HepG2 (cell line): ENCODE measurements around the gene SLC51B. TPM values are rescaled to one million over a fixed set of nuclear protein-coding genes. Genes with fewer than 3 reads are reported as not detected.

Experiments used
- DNMT1 ChIP-seq: sonication (generic); formaldehyde crosslinking; IDR thresholded peaks from 2 replicates; pipeline ENCODE4 v1.5.1; 2020; ENCODE audit warnings: mild to moderate bottlenecking, missing genetic modification reagents
- FOXJ3 ChIP-seq: sonication (generic); formaldehyde crosslinking; IDR thresholded peaks from 2 replicates; pipeline ENCODE4 v1.4.0; 2020; ENCODE audit warnings: missing genetic modification reagents, mild to moderate bottlenecking, borderline replicate concordance
- FOXK2 ChIP-seq: fragments of 450-650 bp; IDR thresholded peaks from 2 replicates; pipeline ENCODE4 v1.6.1; 2016
- HNF1A ChIP-seq, 2 experiments: sonication (generic) in 1 of 2; formaldehyde crosslinking in 1 of 2; IDR thresholded peaks; 2 replicates each; pipeline versions ENCODE4 v1.4.0 to v1.6.1; 2016 to 2020; ENCODE audit warnings: borderline replicate concordance in 1 of 2, low read depth in 1 of 2, mild to moderate bottlenecking in 1 of 2, missing genetic modification reagents in 1 of 2
- MTA1 ChIP-seq: sonication (generic); formaldehyde crosslinking; IDR thresholded peaks from 2 replicates; pipeline ENCODE4 v1.4.0; 2020; ENCODE audit warnings: missing genetic modification reagents, mild to moderate bottlenecking, borderline replicate concordance
- NFIB ChIP-seq: sonication (generic); formaldehyde crosslinking; IDR thresholded peaks from 2 replicates; pipeline ENCODE4 v1.9.0; 2021; ENCODE audit warnings: missing genetic modification reagents, mild to moderate bottlenecking, borderline replicate concordance
- NR2F1 ChIP-seq, 2 experiments: fragments of 450-650 bp in 1 of 2; formaldehyde crosslinking in 1 of 2; IDR thresholded peaks; 2 replicates each; pipeline versions ENCODE4 v1.5.0 to v1.6.1; 2016 to 2020; ENCODE audit warnings: mild to moderate bottlenecking in 1 of 2, missing compliant biosample characterization in 1 of 2, missing genetic modification reagents in 1 of 2, moderate library complexity in 1 of 2
- SNRNP70 ChIP-seq: fragments of 200-400 bp; formaldehyde crosslinking; IDR thresholded peaks from 2 replicates; pipeline ENCODE4 v1.6.1; 2017; ENCODE audit warnings: mild to moderate bottlenecking, low read depth, low read length, moderate library complexity
- TEAD3 ChIP-seq: optimal IDR thresholded peaks from 2 replicates; pipeline ENCODE3; 2016; ENCODE audit warnings: borderline replicate concordance
- XRCC5 ChIP-seq: fragments of 200-400 bp; formaldehyde crosslinking; optimal IDR thresholded peaks from 2 replicates; pipeline ENCODE3; 2017; ENCODE audit warnings: mild to moderate bottlenecking, low read length
- ZBTB33 ChIP-seq: sonication (generic); formaldehyde crosslinking; IDR thresholded peaks from 2 replicates; pipeline ENCODE4 v1.4.0; 2020; ENCODE audit warnings: missing genetic modification reagents
- ZBTB43 ChIP-seq: sonication (generic); formaldehyde crosslinking; conservative IDR thresholded peaks from 2 replicates; pipeline ENCODE4 v1.4.0; 2020; ENCODE audit warnings: missing genetic modification reagents
- ZGPAT ChIP-seq: IDR thresholded peaks from 2 replicates; pipeline ENCODE4 v1.6.1; 2016; ENCODE audit warnings: mild to moderate bottlenecking
- ZNF12 ChIP-seq: sonication (generic); formaldehyde crosslinking; IDR thresholded peaks from 2 replicates; pipeline ENCODE4 v1.5.0; 2020; ENCODE audit warnings: missing genetic modification reagents
- ZNF362 ChIP-seq: sonication (generic); formaldehyde crosslinking; IDR thresholded peaks from 2 replicates; pipeline ENCODE4 v1.4.0; 2020; ENCODE audit warnings: missing genetic modification reagents, mild to moderate bottlenecking, borderline replicate concordance
- ZNF552 ChIP-seq: sonication (generic); formaldehyde crosslinking; IDR thresholded peaks from 2 replicates; pipeline ENCODE4 v1.9.0; 2022; ENCODE audit warnings: missing genetic modification reagents, mild to moderate bottlenecking, borderline replicate concordance
- ZNF75D ChIP-seq: sonication (generic); formaldehyde crosslinking; IDR thresholded peaks from 2 replicates; pipeline ENCODE4 v1.8.1; 2023; ENCODE audit warnings: missing genetic modification reagents, mild to moderate bottlenecking, borderline replicate concordance
- ZSCAN21 ChIP-seq: sonication (generic); formaldehyde crosslinking; IDR thresholded peaks from 2 replicates; pipeline ENCODE4 v1.8.0; 2022; ENCODE audit warnings: mild to moderate bottlenecking, missing genetic modification reagents, moderate library complexity, borderline replicate concordance
- polyA plus RNA-seq, 8 experiments: library from polyadenylated mRNA; depleted of rRNA in 3 of 8; stranded (reverse) in 7 of 8; unstranded in 1 of 8; fragments of >200 nt; fragmentation: Illumina TruSeq in 4 of 8; extraction: Trizol in 4 of 8; gene quantifications; 2 replicates each; pipeline versions ENCODE4 v1.2.1 to v1.2.3, GENCODE V29; 2011 to 2016; ENCODE audit warnings: low read depth in 4 of 8, missing spikeins in 1 of 8, mixed read lengths in 1 of 8; ENCODE audit not compliant: insufficient read depth in 1 of 8
- total RNA-seq, 5 experiments: library from RNA; depleted of rRNA; stranded (reverse); fragments of >200 nt; fragmentation: Illumina TruSeq; extraction: Trizol; gene quantifications; 2 replicates each; pipeline ENCODE4 v1.2.3, GENCODE V29; 2016; ENCODE audit warnings: low read depth in 1 of 5

The SLC51B gene
- total and polyA plus RNA-seq, 2 of the 13 experiments (the other 11 are each of a cell fraction or from before 2014, with no cell fraction given): 14.9 to 17.1 TPM

GRCh38 chr15:65056868-65057548, 11.8 kb downstream of the SLC51B start (continued):
- TF ChIP-seq ZNF12: 0 out of 2 replicates have a peak, but pooled peaks have one; percentile 50
- TF ChIP-seq ZSCAN21 (CRISPR knock-in tag): no peak; the same call in 1 of the 2 replicates
- TF ChIP-seq XRCC5: peak; percentile 70
- TF ChIP-seq NFIB (CRISPR knock-in tag): no peak
- peak; percentile 96 for TF ChIP-seq TEAD3 (CRISPR knock-in tag)
- no peak for TF ChIP-seq HNF1A (IDR thresholded peaks at IDR 0.05; ENCODE audit: low read depth)
- TF ChIP-seq HNF1A (CRISPR knock-in tag; IDR thresholded peaks at IDR 0.05; ENCODE audit: borderline replicate concordance): 0 out of 2 replicates have a peak, but pooled peaks have one; percentile 45
- TF ChIP-seq ZNF552 (CRISPR knock-in tag): no peak
- TF ChIP-seq SNRNP70: no peak
- no peak for TF ChIP-seq ZBTB43
- peak; percentile 91 for TF ChIP-seq MTA1
- TF ChIP-seq ZBTB33 (CRISPR knock-in tag): no peak
- no peak for TF ChIP-seq FOXJ3 (CRISPR knock-in tag)
- TF ChIP-seq FOXK2: no peak
- peak; percentile 43; the same call in 1 of the 2 replicates for TF ChIP-seq ZNF362
- TF ChIP-seq ZGPAT (CRISPR knock-in tag): peak; percentile 73; the same call in 1 of the 2 replicates
- TF ChIP-seq NR2F1 (CRISPR knock-in tag; IDR thresholded peaks at IDR 0.05): peak; percentile 71 to 87
- no peak for TF ChIP-seq DNMT1 (CRISPR knock-in tag)
- no peak for TF ChIP-seq ZNF75D (CRISPR knock-in tag)
